ENCODE results near the gene SCFD2. TPM values are rescaled to one million over a fixed set of nuclear protein-coding genes. Genes with fewer than 3 reads are reported as not detected.
"Not testable (repeated sequence)": the region's sequence is repeated elsewhere in the genome, so short reads cannot be mapped to it uniquely, and the experiment has no call there.

The SCFD2 gene
- polyA plus RNA-seq, 6 donors from 2014 or later: 11.6 to 22.7 (median 19.3) TPM

DNA sequence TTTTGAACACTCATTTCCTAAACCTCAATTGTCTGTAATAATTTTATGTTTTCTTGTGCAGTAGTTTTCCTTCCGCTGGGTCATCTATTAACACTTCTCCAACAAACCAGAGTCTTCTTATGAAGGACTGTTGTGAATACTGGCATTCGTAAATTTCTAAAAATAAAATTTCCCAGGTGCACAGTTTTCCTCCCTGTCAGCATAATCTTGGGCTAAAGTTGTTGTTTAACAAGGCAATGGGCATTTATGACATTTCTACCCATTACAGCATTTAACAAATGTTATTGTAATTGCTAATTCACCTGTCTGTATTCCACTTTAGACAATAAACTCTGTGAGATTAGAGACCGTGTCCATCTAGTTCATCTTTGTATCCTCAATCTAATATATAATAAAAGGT lies 1.2 kb downstream of the SCFD2 start:
- Mint-ChIP-seq H3K4me1 (peaks cover 48 to 67% (median 63%) of the 10 kb centered on the region in 3 donors), H3K4me3 (peak overlapping the region; percentile 92 to 99 (median 97)), H3K27me3 (peaks cover under 1 to 18% (median 9%) of the 10 kb centered on the region in 3 donors), H3K9me3 (no peaks in the 10 kb centered on the region), H3K27ac (peak overlapping the region in 5 of 6 donors; percentile 93 to 99 (median 98)), H3K36me3 (peaks cover 0 to 2% of the 10 kb centered on the region in 2 donors)
- ATAC-seq (ENCODE audit: low read depth in 2 of 2) (no peak), DNase-seq (no peak)

DNA sequence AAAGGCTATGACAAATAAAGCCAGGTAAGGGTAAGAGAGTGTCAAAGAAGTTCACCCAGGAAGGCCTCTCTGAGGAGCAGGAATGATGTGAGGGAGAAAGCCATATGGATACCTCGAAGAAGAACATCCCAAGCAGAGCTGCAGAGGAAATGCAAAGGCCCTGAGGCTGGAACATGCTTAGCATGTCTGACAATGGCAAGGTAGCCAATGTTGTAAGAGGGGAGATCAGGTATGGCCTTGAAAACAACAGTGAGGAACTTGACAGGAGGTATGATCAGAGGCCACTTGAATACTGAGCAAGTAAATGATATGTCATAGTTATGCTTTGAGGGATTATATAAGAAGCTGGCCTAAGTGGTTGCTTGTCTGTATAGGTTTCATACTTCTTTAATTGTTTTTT lies 3.8 kb downstream of the SCFD2 start:
- no peak for ATAC-seq (ENCODE audit: low read depth in 2 of 2)
- Mint-ChIP-seq H3K9me3 (no peaks in the 10 kb centered on the region), H3K4me3 (peak overlapping the region in 4 of 8 donors; percentile 1 to 64 (median 6)), H3K4me1 (peaks cover 50 to 70% (median 69%) of the 10 kb centered on the region in 3 donors), H3K27me3 (no peaks in the 10 kb centered on the region), H3K36me3 (no peaks in the 10 kb centered on the region), H3K27ac (peak overlapping the region in 4 of 6 donors; percentile 14 to 39 (median 20))
- no peak for DNase-seq

DNA sequence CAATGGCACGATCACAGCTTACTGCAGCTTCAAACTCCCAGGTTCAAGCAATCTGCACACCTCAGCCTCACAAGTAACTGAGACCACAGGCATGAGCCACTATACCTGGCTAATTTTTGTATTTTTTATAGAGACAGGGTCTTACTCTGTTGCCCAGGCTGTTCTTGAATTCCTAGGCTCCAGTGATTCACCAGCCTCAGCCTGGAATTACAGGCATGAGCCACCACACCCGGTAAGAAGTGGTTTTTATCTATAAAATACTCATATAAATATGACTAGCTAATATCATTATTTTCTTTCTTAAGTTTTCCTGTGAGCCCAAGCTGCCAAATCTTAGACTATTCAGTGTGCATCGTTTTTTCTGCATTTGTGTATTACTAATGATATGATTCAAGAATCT lies 4.4 kb downstream of the SCFD2 start:
- no peaks in the 10 kb centered on the region for H3K27me3 Mint-ChIP-seq
- DNase-seq: no peak
- peak overlapping the region in 1 of 8 donors; percentile 38 for H3K4me3 Mint-ChIP-seq
- H3K4me1 Mint-ChIP-seq: peaks cover 46 to 66% (median 64%) of the 10 kb centered on the region in 3 donors
- ATAC-seq (ENCODE audit: low read depth in 2 of 2): no peak
- peak overlapping the region in 1 of 6 donors; percentile 10 for H3K27ac Mint-ChIP-seq
- no peaks in the 10 kb centered on the region for H3K9me3 Mint-ChIP-seq
- H3K36me3 Mint-ChIP-seq: no peaks in the 10 kb centered on the region

DNA sequence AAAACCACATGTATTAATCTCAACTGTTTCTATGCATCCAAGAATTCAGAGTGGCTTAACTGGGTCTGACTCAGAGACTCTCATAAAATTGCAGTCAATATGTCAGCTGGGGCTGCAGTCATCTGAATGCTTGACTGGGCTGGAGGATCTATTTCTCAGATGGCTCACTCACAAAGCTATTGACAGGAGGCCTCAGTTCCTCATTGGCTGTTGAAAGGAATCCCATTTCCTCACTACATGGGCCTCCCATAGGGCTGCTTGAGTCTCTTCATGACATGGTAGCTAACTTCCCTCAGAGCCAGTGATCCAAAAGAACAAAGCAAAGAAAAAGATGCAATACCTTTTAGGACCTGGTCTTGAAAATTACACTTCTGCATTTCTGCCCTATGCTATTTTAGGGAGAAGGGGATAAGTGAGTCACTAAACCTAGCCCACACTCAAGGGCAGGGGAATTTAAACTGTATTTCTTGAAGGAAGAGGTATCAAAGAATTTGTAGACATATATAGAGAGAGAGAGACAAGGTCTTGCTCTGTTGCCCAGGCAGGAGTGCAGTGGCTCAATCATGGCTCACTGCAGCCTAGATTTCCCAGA lies 9.8 kb downstream of the SCFD2 start:
- peak in 1 of 2 donors; percentile 39 for ATAC-seq (ENCODE audit: low read depth in 2 of 2)

DNA sequence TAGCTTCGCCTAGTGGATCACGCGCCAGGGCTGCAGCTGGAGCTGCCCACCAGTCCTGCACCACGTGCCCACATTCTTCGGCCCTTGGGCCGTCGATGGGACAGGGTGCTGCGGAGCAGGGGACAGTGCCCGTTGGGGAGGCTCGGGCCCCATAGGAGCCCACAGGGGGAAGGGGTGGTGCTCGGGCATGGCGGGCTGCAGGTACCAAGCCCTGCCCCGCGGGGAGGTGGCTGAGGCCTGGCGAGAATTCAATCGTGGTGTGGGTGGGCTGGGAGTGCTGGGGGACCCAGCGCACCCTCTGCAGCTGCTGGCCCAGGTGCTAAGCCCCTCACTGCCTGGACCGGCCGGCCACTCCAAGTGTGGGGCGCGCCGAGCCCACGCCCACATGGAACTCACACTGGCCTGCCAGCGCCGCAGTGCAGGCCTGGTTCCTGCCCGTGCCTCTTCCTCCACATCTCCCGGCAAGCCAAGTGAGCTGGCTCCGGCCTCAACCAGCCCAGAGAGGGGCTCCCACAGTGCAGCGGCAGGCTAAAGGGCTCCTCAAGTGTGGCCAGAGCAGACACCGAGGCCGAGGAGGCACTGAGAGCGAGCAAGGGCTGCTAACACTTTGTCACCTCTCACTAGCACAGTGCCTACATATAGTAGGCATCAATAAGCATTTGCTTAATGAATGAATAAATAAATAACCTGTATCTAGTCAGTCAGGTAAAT lies 11.7 kb downstream of the SCFD2 start:
- H3K27ac Mint-ChIP-seq: no peak overlapping the region
- H3K36me3 Mint-ChIP-seq: peaks cover 5 to 28% of the 10 kb centered on the region in 2 donors
- no peak for DNase-seq
- no peaks in the 10 kb centered on the region for H3K9me3 Mint-ChIP-seq
- no peak for ATAC-seq (ENCODE audit: low read depth in 2 of 2)
- peaks cover 9 to 14% (median 11%) of the 10 kb centered on the region in 3 donors for H3K4me1 Mint-ChIP-seq
- H3K27me3 Mint-ChIP-seq: no peaks in the 10 kb centered on the region
- H3K4me3 Mint-ChIP-seq: no peak overlapping the region

More for the DNA sequence above, 9.8 kb downstream of the SCFD2 start:
- no peak overlapping the region for H3K4me3 Mint-ChIP-seq
- peaks cover 4 to 19% of the 10 kb centered on the region in 2 donors for H3K36me3 Mint-ChIP-seq
- peak overlapping the region in 2 of 6 donors; percentile 22 to 68 for H3K27ac Mint-ChIP-seq
- no peaks in the 10 kb centered on the region for H3K9me3 Mint-ChIP-seq
- no peak for DNase-seq
- no peaks in the 10 kb centered on the region for H3K27me3 Mint-ChIP-seq
- peaks cover 22 to 29% (median 27%) of the 10 kb centered on the region in 3 donors for H3K4me1 Mint-ChIP-seq

DNA sequence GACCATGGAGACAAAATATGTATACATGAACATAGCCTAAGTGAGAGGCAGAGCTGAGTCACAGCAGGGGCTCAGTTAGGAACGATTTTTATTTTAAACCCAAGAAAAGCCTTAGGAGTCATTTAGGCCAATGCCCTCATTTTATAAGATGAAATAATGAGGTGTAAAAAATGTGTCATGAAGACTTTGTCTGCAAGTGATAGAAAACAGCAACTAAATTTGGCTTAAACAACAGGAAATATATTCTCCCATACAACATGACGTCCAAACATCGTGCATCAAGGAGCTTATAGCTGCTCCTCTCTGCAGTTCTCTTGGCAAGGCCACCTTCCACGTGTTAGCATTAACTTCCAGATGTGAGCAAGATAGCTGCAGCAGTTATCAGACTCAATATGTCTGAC lies 16.8 kb downstream of the SCFD2 start:
- no peaks in the 10 kb centered on the region for H3K27me3 Mint-ChIP-seq
- ATAC-seq (ENCODE audit: low read depth in 2 of 2) (no peak), DNase-seq (no peak)
- H3K4me1 Mint-ChIP-seq: peaks cover 4 to 5% (median 4%) of the 10 kb centered on the region in 3 donors
- peak overlapping the region in 1 of 6 donors; percentile 51 for H3K27ac Mint-ChIP-seq
- H3K4me3 Mint-ChIP-seq: no peak overlapping the region
- peaks cover 19 to 37% of the 10 kb centered on the region in 2 donors for H3K36me3 Mint-ChIP-seq
- peaks cover 0 to 10% (median 3%) of the 10 kb centered on the region in 7 donors for H3K9me3 Mint-ChIP-seq

DNA sequence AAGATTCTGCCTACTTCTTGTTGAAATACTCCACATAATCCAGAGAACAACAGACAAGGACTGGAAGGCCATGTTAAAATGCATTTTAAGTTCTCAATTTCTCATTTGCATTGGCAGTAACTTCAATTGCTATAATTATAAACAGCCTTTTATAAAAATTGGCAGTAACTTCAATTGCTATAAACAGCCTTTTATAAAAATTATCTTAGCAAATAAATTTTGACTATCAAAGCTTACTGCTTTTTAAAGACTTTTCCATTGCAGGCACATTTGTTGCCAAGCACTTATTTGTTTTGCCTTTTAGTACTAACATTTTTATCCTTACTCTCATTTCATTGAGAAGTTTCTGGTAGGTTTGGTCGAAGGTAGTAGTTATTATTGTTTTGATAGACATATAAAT lies 17.8 kb downstream of the SCFD2 start:
- H3K27ac Mint-ChIP-seq: no peak overlapping the region
- peaks cover 19 to 35% of the 10 kb centered on the region in 2 donors for H3K36me3 Mint-ChIP-seq
- H3K4me3 Mint-ChIP-seq: no peak overlapping the region
- H3K9me3 Mint-ChIP-seq: peaks cover 0 to 14% (median 3%) of the 10 kb centered on the region in 7 donors
- no peaks in the 10 kb centered on the region for H3K27me3 Mint-ChIP-seq
- peaks cover 7 to 16% (median 7%) of the 10 kb centered on the region in 3 donors for H3K4me1 Mint-ChIP-seq
- DNase-seq (no peak), ATAC-seq (ENCODE audit: low read depth in 2 of 2) (no peak)

DNA sequence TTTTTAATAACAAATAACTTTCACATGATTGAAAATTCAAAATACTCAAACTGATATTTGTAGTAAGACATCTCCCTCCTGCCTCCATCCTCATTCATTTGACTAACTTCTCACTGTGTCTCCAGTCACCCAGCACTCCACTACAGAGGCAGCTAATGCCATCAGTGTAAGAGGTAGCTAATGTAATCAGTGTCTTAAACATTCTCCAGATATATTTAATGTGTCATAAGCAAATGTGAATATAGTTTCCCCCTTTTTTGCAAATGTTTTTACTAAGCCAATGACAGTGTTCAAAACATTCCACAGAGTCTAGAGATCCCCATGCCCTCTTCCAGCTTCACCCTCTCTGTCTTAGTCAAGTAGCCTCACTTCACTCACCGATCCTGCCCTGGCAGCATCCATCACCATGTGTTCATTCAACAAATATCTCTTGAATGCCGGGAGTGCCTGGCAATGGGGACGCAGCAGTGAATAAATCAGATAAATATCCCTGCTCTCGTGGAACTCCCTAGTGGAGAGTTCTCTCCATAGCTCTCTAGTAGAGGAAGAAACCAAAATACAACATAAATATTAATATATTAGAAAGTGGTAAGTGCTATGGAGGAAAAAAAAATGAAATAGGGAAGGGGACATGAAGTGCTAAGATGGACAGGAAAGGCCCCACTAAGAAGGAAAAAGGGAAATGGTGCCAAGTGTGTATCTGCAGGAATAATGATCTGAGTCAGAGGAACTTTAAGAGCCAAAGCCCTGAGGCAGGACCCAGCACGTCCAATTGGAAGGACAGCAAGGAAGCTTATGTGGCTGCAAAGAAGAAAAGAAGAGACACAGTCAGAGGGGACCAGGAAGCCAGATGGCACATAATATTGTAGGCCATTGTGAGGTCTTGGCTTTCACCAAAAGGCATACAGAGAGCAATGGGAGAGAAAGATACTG lies 18.7 kb downstream of the SCFD2 start:
- no peak overlapping the region for H3K4me3 Mint-ChIP-seq
- no peak for ATAC-seq (ENCODE audit: low read depth in 2 of 2)
- H3K36me3 Mint-ChIP-seq: peaks cover 19 to 28% of the 10 kb centered on the region in 2 donors
- no peak for DNase-seq
- peak overlapping the region in 2 of 6 donors; percentile 43 to 86 for H3K27ac Mint-ChIP-seq
- H3K27me3 Mint-ChIP-seq: no peaks in the 10 kb centered on the region
- H3K9me3 Mint-ChIP-seq: peaks cover 0 to 14% (median 3%) of the 10 kb centered on the region in 7 donors
- H3K4me1 Mint-ChIP-seq: peaks cover 7 to 24% (median 11%) of the 10 kb centered on the region in 3 donors

DNA sequence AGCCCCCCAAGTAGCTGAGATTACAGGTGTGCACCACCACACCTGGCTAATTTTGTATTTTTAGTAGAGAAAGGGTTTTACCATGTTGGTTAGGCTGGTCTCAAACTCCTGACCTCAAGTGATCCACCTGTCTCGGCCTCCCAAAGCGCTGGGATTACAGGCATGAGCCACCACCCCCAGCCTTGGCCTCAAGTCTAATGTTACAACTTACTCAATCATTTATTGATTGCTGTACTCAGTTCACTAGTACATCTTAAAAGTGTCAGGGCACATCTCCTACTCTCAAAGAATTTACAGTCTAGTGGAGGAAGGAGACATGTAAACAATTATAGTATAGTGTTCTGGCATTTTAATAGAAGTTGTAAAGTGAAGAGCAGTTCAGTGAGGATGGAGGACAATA lies 19.5 kb downstream of the SCFD2 start:
- peak overlapping the region in 1 of 6 donors; percentile 10 for H3K27ac Mint-ChIP-seq
- peaks cover 0 to 14% (median 3%) of the 10 kb centered on the region in 7 donors for H3K9me3 Mint-ChIP-seq
- ATAC-seq (ENCODE audit: low read depth in 2 of 2); DNase-seq; H3K4me3 Mint-ChIP-seq; H3K27me3 Mint-ChIP-seq: not testable (repeated sequence)
- peaks cover 7 to 26% (median 14%) of the 10 kb centered on the region in 3 donors for H3K4me1 Mint-ChIP-seq
- H3K36me3 Mint-ChIP-seq: peaks cover 19 to 34% of the 10 kb centered on the region in 2 donors

DNA sequence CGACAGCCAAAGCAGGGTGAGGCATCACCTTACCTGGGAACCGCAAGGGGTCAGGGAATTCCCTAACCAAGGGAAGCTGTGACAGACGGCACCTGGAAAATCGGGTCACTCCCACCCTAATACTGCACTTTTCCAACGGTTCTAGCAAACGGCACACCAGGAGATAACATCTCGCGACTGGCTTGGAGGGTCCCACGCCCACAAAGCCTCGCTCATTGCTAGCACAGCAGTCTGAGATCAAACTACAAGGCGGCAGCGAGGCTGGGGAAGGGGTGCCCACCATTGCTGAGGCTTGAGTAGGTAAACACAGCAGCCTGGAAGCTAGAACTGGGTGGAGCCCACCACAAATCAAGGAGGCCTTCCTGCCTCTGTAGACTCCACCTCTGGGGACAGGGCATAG lies 25.7 kb downstream of the SCFD2 start:
- not testable (repeated sequence) for H3K4me3 Mint-ChIP-seq; H3K27ac Mint-ChIP-seq; DNase-seq; H3K27me3 Mint-ChIP-seq; ATAC-seq (ENCODE audit: low read depth in 2 of 2)
- Mint-ChIP-seq H3K9me3 (peaks cover 3 to 15% (median 5%) of the 10 kb centered on the region in 7 donors), H3K36me3 (peaks cover 15 to 18% of the 10 kb centered on the region in 2 donors), H3K4me1 (peaks cover 15 to 33% (median 19%) of the 10 kb centered on the region in 3 donors)

DNA sequence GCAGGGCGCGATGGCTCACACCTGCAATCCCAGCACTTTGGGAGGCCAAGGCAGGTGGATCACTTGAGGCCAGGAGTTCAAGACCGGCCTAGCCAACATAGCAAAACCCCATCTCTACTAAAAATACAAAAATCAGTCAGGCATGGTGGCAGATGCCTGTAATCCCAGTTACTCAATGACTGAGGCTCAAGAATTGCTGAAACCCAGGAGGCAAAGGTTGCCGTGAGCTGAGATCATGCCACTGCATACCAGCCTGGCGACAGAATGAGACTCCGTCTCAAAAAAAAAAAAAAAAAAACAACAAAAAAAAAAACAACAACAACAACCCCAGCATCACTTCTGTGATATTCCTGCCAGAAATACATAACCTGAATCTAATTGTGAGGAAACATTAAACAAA lies 30.9 kb downstream of the SCFD2 start:
- not testable (repeated sequence) for ATAC-seq (ENCODE audit: low read depth in 2 of 2); H3K27ac Mint-ChIP-seq; H3K4me3 Mint-ChIP-seq; H3K27me3 Mint-ChIP-seq; DNase-seq
- Mint-ChIP-seq H3K9me3 (peaks cover 0 to 11% (median 2%) of the 10 kb centered on the region in 7 donors), H3K36me3 (peaks cover 6 to 18% of the 10 kb centered on the region in 2 donors), H3K4me1 (peaks cover 4 to 17% (median 10%) of the 10 kb centered on the region in 3 donors)

DNA sequence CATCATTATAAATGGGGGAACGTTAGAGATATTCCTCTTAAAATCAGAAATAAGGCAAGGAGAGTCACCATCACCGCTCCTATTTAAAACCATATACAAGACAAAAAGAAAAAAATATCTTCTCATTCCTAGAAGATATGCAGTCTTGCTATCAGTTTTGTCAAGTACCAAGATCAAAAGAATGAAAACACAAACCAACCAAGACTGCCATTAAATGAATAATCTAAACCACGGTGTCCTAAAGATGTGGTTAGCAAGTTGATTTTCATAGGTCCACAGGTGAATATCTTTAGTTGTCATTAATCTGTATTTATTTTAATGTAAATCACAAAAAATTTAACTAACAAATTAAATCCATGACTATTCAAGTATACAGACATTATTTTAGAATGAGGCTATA lies 39.3 kb downstream of the SCFD2 start:
- Mint-ChIP-seq H3K4me3 (no peak overlapping the region), H3K4me1 (peaks cover 8 to 35% (median 12%) of the 10 kb centered on the region in 3 donors), H3K9me3 (peaks cover 0 to 4% (median 0%) of the 10 kb centered on the region in 7 donors), H3K27ac (no peak overlapping the region), H3K36me3 (peaks cover 16 to 19% of the 10 kb centered on the region in 2 donors), H3K27me3 (no peaks in the 10 kb centered on the region)
- DNase-seq (no peak), ATAC-seq (ENCODE audit: low read depth in 2 of 2) (no peak)

DNA sequence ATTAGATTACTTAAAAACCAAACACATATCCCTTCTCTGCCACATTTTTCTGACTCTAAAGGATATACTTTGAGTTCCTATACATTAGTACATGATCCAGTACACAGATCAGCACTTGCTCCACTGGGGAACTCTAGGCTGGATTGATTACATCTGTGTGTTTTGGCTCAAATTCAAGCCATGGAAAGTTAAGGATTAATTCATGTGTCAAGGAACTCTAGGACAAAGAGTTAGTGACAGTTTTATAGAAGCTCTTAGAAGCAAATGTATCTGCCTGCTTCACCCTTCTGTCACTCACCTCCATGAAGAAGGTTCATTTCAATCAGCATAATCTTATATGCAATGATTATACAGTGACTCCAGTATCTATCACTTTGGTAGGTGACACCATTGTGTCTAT lies 43.2 kb downstream of the SCFD2 start:
- ATAC-seq (ENCODE audit: low read depth in 2 of 2) (no peak), DNase-seq (no peak)
- Mint-ChIP-seq H3K4me3 (no peak overlapping the region), H3K4me1 (peaks cover 14 to 47% (median 19%) of the 10 kb centered on the region in 3 donors), H3K27ac (no peak overlapping the region), H3K27me3 (no peaks in the 10 kb centered on the region), H3K36me3 (peaks cover 9 to 11% of the 10 kb centered on the region in 2 donors), H3K9me3 (peaks cover 0 to 2% (median 0%) of the 10 kb centered on the region in 7 donors)

Data from naive B cell (primary cell).